AG04450 (cell line): ENCODE data around the gene EFCAB11. TPM values are rescaled to one million over a fixed set of nuclear protein-coding genes. Genes with fewer than 3 reads are reported as not detected.

ENCODE experiments used
- CTCF ChIA-PET: fragments of 300-600, 350-600 bp; formaldehyde crosslinking; extraction: SDS; loops from one replicate; lab custom pipeline; 2022; ENCODE audit warnings: antibody characterized with exemption, inconsistent platforms; lab: Charles Lee
- POLR2A ChIA-PET: fragments of 350-600 bp; formaldehyde crosslinking; extraction: SDS; loops from one replicate; lab custom pipeline; 2021; ENCODE audit warnings: antibody characterized with exemption, inconsistent platforms; lab: Yijun Ruan, JAX
- DNase-seq: peaks from one replicate; pipeline ENCODE4 v3.0.0-alpha.2; 2011; ENCODE audit warnings: low read depth, low spot score
- H3K27ac ChIP-seq: one replicate; pipeline ENCODE4 v1.5.1; 2012; ENCODE audit warnings: low read depth, low read length, control low read depth
- H3K27me3 ChIP-seq: one replicate; pipeline ENCODE4 v1.6.0; 2012; ENCODE audit warnings: low read length; ENCODE audit not compliant: control insufficient read depth, insufficient read depth
- H3K4me3 ChIP-seq: 2 replicates; pipeline ENCODE4 v1.5.1; 2011; ENCODE audit warnings: mild to moderate bottlenecking, low read depth, low read length, control low read depth
- H3K9me3 ChIP-seq: 2 replicates; pipeline ENCODE4 v1.5.1; 2012; ENCODE audit warnings: low read length; ENCODE audit not compliant: control insufficient read depth, insufficient read depth
- CTCF ChIP-seq: IDR thresholded peaks from 2 replicates; pipeline ENCODE4 v1.5.1; 2011; ENCODE audit warnings: low read depth, low read length, control low read depth, inconsistent platforms
- polyA plus RNA-seq: library from polyadenylated mRNA; depleted of rRNA; stranded (reverse); fragments of >200 nt; gene quantifications from 2 replicates; pipeline ENCODE4 v1.2.3, GENCODE V29; 2011

The EFCAB11 gene
- polyA plus RNA-seq, 1 experiment, result 5.9 TPM

- DNase-seq, result no peak
- CTCF ChIA-PET, result no interaction called here
- POLR2A ChIA-PET, result interaction anchor here (0.6 to 1.0 kb wide), 3 partner anchors 22 to 472 kb away, joined by 3 to 7 read pairs (median 3); no protein-coding TSS in a partner anchor
- H3K27me3 ChIP-seq, result no peaks in the 10 kb centered on the region
- H3K9me3 ChIP-seq, result no peaks in the 10 kb centered on the region; the same call in 1 of the 2 replicates
- peak overlapping the region; percentile 63 for H3K27ac ChIP-seq
- H3K4me3 ChIP-seq, result no peak overlapping the region
- TF ChIP-seq CTCF, result no peak
These were observed 161.8 kb downstream of the EFCAB11 start for GRCh38 chr14:89792489-89793366.

GRCh38 chr14:89787525-89787924 is 167.0 kb downstream of the EFCAB11 start:
- Histone ChIP-seq H3K4me3 (no peak overlapping the region), H3K9me3 (no peaks in the 10 kb centered on the region; the same call in 1 of the 2 replicates), H3K27ac (no peak overlapping the region), H3K27me3 (no peaks in the 10 kb centered on the region)
- ChIA-PET CTCF (no interaction called here), POLR2A (no interaction called here)
- no peak for TF ChIP-seq CTCF
- no peak for DNase-seq

- H3K4me3 ChIP-seq, result no peak overlapping the region
- TF ChIP-seq CTCF, result no peak
- no peak for DNase-seq
- ChIA-PET POLR2A (no interaction called here), CTCF (no interaction called here)
- no peaks in the 10 kb centered on the region for H3K27me3 ChIP-seq
- no peaks in the 10 kb centered on the region for H3K9me3 ChIP-seq
- no peak overlapping the region for H3K27ac ChIP-seq
These were observed 173.5 kb downstream of the EFCAB11 start for GRCh38 chr14:89781046-89781445.

- H3K9me3 ChIP-seq, result no peaks in the 10 kb centered on the region
- ChIA-PET CTCF (no interaction called here), POLR2A (no interaction called here)
- no peak for TF ChIP-seq CTCF
- H3K4me3 ChIP-seq, result no peak overlapping the region
- no peak for DNase-seq
- no peaks in the 10 kb centered on the region for H3K27me3 ChIP-seq
- H3K27ac ChIP-seq, result no peak overlapping the region
These were observed 174.8 kb downstream of the EFCAB11 start for GRCh38 chr14:89779707-89780106.

GRCh38 chr14:89775946-89776345 is 178.6 kb downstream of the EFCAB11 start:
- no peak for DNase-seq
- Histone ChIP-seq H3K9me3 (no peaks in the 10 kb centered on the region), H3K27me3 (no peaks in the 10 kb centered on the region), H3K4me3 (no peak overlapping the region), H3K27ac (no peak overlapping the region)
- POLR2A ChIA-PET, result no interaction called here
- no peak for TF ChIP-seq CTCF
- CTCF ChIA-PET, result interaction anchor here (0.6 to 0.9 kb wide), 2 partner anchors 139 to 735 kb away, joined by 3 read pairs; no protein-coding TSS in a partner anchor
